ENCODE data around the gene NOL4L.
"Not testable (repeated sequence)": the region's sequence is repeated elsewhere in the genome, so short reads cannot be mapped to it uniquely, and the experiment has no call there.

Gene NOL4L

DNA sequence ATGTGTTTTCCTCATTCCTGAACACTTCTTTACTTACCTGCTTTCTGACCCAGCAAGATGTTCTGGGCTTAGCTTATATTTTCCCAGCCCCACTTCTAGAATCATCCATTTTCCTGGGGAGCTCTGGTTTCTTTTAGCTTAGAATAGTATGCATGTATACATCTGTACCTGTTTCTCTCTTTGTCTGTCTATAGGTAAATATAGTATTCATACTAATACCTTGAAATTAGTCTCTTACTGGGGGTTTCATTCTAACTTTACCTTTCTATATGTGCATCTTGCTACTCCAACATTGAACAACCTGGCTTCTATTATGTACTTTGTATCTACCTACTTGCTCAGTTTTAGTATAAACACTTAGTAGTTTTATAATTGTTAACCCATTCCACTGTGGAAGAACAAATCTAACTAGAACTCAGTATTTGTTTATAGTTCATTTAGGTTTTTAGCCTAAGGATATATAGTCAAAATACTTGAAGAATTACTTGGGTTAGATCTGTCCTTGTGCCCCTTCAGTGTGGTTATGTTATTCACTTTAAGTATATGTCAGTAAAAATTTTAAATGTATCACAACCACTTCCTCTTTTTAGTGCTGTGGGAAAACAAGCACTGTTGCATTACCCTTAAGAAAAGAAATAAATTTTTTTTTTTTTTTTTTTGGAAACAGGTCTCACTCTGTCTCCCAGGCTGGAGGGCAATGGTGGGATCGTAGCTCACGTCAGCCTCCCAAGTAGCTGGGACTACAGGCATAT lies 173.0 kb downstream of the NOL4L start:
- DNase-seq: no peak

DNA sequence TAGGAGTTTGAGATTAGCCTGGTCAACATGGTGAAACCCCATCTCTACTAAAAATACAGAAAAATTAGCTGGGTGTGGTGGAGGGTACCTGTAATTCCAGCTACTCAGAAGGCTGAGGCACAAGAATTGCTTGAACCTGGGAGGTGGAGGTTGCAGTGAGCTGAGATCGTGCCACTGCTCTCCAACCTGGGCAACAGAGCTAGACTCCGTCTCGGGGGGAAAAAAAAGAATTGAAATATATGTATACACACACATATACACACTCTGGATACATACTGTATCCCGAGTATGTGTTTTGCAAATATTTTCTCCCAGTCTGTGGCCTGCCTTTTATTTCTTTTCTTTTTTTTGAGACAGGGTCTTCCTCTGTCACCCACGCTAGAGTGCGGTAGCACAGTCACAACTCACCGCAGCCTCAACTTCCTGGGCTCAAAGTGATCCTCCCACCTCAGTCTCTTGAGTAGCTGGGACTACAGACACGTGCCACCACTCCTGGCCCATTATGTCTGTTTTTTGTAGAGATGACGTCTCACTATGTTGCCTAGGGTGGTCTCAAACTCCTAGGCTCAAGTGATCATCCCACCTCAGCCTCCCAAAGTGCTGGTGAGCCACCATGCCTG lies 177.9 kb downstream of the NOL4L start:
- DNase-seq: not testable (repeated sequence)

DNA sequence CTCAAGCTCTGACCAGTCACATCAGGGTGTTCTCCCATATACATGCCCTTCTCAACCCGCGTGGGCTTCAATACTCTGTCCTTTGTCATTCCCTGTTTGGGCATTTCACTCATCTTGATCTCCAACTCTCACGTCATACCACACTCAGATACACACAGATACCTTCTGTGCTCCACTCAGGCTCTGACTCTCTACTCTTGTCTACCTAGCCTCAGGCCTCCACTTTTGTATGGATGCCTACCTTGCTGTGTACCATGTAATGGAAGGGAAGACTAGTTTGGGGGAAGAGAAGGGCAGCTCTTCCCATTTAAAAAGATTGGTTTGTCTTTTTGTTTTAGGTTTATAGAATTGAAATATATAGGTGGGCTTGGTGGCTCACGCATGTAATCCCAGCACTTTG lies 178.4 kb downstream of the NOL4L start:
- no peak for DNase-seq

DNA sequence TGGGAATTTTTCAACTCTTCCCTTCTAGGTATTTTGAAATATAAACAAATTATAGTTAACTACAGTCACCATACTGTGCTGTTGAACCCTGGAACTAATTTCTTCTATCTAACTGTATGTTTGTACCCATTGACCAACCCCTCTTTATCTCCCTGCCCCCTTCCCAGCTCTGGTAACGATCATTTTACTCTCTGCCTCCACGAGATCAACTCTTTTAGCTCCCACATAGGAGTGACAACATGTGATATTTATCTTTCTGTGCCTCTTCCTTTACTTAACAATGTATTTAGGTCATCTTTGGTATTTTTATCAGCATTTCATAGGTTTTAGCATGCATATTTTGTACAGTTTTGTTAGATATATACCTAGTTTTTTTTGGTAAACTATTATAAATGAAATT lies 181.1 kb downstream of the NOL4L start:
- DNase-seq: no peak

DNA sequence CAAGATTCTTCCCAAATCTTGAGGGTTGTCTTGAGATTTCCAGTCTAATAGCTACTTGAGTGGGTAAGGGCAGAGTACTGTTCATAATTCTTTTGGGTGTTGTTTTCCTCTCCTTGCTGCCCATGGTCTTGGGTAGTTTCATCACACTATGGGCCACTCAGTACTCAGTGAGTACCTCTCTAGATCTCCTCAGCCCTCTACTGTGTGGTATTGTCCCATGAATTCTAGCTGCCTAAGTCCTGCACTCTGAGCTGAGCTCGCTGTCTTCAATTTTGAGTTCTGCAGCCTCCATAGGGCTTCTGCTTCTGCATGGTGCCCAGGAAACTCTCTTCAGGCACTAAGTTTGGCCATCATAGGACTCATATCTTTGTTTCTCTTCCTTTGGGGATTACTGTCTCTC lies 184.7 kb downstream of the NOL4L start:
- no peak for DNase-seq

DNA sequence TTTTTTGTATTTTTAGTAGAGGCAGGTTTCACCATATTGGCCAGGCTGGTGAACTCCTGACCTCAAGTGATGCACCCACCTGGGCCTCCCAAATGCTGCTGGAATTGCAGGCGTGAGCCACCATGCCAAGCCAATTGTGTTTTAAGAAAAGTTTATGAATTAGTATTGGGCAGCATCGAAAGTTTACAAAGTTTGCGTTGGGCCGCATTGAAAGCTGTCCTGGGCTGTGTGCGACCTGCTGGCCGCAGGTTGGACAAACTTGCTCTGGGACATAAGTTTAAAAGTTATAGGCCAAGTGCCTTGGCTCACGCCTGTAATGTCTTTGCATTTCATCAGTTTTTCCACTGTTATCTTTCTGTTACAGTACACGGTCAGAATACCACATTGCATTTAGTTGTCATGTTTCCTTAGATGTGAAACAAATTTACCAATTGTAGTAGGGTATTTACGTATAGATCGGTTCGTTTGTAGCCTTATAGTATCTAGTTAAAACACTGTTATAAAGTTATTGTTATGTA lies 187.5 kb downstream of the NOL4L start:
- no peak for DNase-seq

DNA sequence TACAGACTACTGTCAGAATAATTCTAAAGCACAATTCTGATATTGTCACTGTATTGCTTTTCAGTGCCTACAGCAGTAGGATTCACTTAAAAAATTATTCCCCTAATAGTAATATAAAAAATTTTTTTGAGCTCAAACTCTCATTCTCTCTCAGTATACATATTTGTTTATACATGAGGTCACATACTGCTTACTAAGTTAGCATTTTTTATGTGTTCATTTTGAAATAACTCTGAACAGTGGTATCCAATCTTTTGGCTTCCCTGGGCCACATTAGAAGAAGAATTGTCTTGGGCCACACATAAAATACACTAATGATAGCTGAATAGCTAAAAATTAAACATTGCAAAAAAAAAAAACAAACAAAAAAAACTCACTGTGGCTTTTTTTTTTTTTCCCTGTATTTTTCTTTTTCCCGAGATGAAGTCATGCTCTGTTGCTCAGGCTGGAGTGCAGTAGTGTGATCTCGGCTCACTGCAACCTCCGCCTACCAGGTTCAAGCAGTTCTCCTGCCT lies 188.4 kb downstream of the NOL4L start:
- DNase-seq: no peak

DNA sequence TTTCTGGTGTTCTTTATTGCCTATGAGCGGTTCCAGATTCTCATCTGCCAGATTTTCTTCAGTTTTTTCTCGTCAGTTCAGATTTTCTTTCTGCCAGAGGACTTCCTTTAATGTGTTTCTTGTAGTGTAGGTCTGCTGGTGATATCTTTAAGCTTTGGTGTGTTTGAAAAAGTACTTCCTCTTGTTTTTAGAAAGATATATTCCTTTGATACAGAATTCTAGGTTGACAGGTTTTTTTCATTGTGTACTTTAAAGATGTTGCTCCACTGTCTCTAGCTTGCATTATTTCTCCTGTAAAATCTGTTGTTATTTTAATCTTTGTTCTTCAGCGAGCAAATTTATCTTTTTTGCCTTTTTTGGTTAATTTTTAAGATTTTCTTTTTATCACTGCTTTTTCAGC lies 190.1 kb downstream of the NOL4L start:
- no peak for DNase-seq

Measured in amniotic stem cell (primary cell).